Panc1 (cell line): ENCODE measurements around the gene SLC19A1. TPM values are rescaled to one million over a fixed set of nuclear protein-coding genes. Genes with fewer than 3 reads are reported as not detected.

Experiments used
- ATAC-seq: fragments of 200-7000 bp; cut with Tn5 transposase; 2 replicates; pipeline ENCODE4 v1.9.1; 2020; ENCODE audit warnings: mild to moderate bottlenecking, moderate library complexity
- BruUV-seq: library from RNA; stranded (reverse); fragments of 400-500 nt; replicated peaks from 2 replicates; lab custom pipeline; 2021; lab: Mats Ljungman, UMichigan
- CTCF ChIA-PET: fragments of 300-600 bp; sonication (Branson Sonifier 250); formaldehyde crosslinking; loops from one replicate; lab custom pipeline; 2022; ENCODE audit warnings: antibody characterized with exemption; lab: Charles Lee
- POLR2A ChIA-PET: fragments of 300-600 bp; sonication (Branson Sonifier 250); formaldehyde crosslinking; loops from one replicate; lab custom pipeline; 2022; ENCODE audit warnings: antibody characterized with exemption; lab: Charles Lee
- DNase-seq: peaks from one replicate; pipeline ENCODE4 v3.0.0-alpha.2; 2010; ENCODE audit warnings: low read depth, low spot score
- H3K27ac ChIP-seq: 2 replicates; pipeline ENCODE4 v1.5.1; 2011; ENCODE audit warnings: mild to moderate bottlenecking, low read length, inconsistent platforms
- H3K27me3 ChIP-seq: fragments of 200-500 bp; sonication (Bioruptor generic); 2 replicates; pipeline ENCODE4 v1.6.0; 2014; ENCODE audit warnings: low read length, inconsistent platforms; ENCODE audit not compliant: control insufficient read depth, insufficient read depth
- H3K36me3 ChIP-seq: fragments of 200-500 bp; sonication (Bioruptor generic); 2 replicates; pipeline ENCODE4 v1.5.1; 2014; ENCODE audit warnings: inconsistent platforms, mild to moderate bottlenecking, low read length, moderate library complexity; ENCODE audit not compliant: control insufficient read depth, insufficient read depth
- H3K4me1 ChIP-seq: 2 replicates; pipeline ENCODE4 v1.5.1; 2011; ENCODE audit warnings: inconsistent platforms, mild to moderate bottlenecking, low read length, moderate library complexity; ENCODE audit not compliant: control insufficient read depth, insufficient read depth
- H3K4me3 ChIP-seq, 2 experiments: 2 replicates each; pipeline ENCODE4 v1.5.1; 2011 to 2012; ENCODE audit warnings: low read depth in 2 of 2, low read length in 2 of 2, mild to moderate bottlenecking in 2 of 2, inconsistent platforms in 1 of 2, moderate library complexity in 1 of 2
- H3K9me3 ChIP-seq: fragments of 200-500 bp; sonication (Bioruptor generic); 2 replicates; pipeline ENCODE4 v1.5.1; 2014; ENCODE audit warnings: low read depth, mild to moderate bottlenecking, inconsistent platforms, low read length, moderate library complexity; ENCODE audit not compliant: control insufficient read depth, insufficient read depth
- POLR2AphosphoS5 ChIP-seq: IDR thresholded peaks from 2 replicates; pipeline ENCODE4 v1.6.1; 2012; ENCODE audit warnings: mild to moderate bottlenecking, low read depth, low read length, moderate library complexity
- SIN3A ChIP-seq: IDR thresholded peaks from 2 replicates; pipeline ENCODE4 v1.6.1; 2012; ENCODE audit warnings: low read depth, mild to moderate bottlenecking, low read length, moderate library complexity, borderline replicate concordance; ENCODE audit not compliant: insufficient read depth
- TCF7L2 ChIP-seq: IDR thresholded peaks from 2 replicates; pipeline ENCODE4 v1.6.1; 2011; ENCODE audit warnings: mild to moderate bottlenecking, low read depth, low read length, inconsistent platforms
- in situ Hi-C: cut with HindIII; loops from 2 replicates; pipeline ENCODE4 v1.10.0; 2016; ENCODE audit warnings: low sequenced_read_pairs, low pct_unique_long_range_greater_than_20kb
- intact Hi-C: fragments of 100-400 bp; cut with micrococcal nuclease; formaldehyde crosslinking; loops from one replicate; pipeline ENCODE4 v1.10.0; 2022; ENCODE audit not compliant: unreplicated experiment
- total RNA-seq: library from RNA; stranded (reverse); gene quantifications from one replicate; pipeline ENCODE4 v1.2.1, GENCODE V29; 2021; ENCODE audit not compliant: unreplicated experiment
- TF ChIP-seq, protein P1 (sequence below), 2 experiments: IDR thresholded peaks; 2 replicates each; pipeline ENCODE4 v1.6.1; 2011 to 2012; ENCODE audit warnings: low read depth in 2 of 2, control low read depth in 1 of 2, low read length in 1 of 2, mild to moderate bottlenecking in 1 of 2, moderate library complexity in 1 of 2; ENCODE audit not compliant: insufficient read depth in 1 of 2
- TF ChIP-seq, protein P2 (sequence below): fragments of 450-650 bp; IDR thresholded peaks from 2 replicates; pipeline ENCODE4 v1.5.1; 2017; ENCODE audit warnings: mild to moderate bottlenecking

The SLC19A1 gene
- total RNA-seq, 1 experiment from 2014 or later, result 24.5 TPM

DNA sequence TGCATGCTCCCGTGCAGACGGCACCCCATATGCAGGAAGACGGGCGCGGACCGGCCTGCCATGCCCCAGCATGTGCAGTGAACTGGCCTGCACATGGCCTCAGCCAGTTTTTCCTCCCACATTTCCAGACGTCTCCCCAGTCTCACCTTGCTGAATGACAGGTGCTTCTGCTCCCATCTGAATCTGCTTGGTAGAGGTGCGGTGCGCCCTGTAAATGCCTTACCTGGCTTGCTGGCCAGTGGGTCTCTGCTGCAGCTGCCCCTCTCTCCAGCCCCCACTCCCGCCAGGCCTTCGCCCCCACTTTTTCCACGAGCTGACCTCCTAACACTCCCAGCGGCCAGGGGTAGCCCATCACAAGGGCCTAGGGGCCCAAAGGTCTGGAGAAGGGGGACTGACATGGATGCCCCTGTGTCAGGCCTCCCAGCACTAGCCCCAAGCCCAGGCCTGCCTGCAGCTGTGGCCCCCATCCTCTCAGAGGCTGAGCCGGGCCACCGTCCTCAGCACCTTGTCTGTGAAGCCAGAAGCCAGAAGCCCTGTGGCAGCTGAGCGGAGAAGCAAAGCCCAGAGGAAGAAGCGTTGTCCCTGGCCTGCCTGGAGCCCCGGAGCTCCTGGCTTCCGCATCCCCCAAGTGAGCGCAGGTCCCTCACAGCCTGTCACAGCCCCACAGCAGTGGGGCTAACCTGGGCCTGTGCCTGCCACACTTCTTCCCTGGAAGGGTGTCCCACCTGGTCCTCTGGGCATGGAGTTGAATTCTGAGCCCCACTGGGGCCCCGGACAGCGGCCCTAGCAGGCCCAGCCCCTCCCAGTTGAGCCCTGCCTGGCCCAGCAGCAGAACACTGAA lies 3.7 kb upstream of the SLC19A1 start:
- in situ Hi-C loops, result no loop called here

DNA sequence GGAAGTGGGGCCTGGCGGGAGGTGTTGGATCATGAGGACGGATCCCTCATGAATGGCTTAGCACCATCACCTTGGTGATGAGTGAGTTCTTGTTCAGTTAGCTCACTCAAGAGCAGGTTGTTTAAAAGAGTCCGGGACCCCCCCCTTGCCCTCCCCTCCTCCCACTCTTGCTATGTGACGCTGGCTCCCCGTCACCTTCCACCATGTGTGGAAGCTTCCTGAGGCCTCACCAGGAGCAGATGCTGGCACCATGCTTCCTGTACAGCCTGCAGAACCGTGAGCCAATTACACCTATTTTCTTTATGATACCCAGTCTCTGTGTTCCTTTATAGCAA lies 3.0 kb upstream of the SLC19A1 start:
- DNase-seq (no peak), ATAC-seq (no peak)
- in situ Hi-C loops, result no loop called here
- BruUV-seq, result no TSS peak
- no peaks in the 10 kb centered on the region for H3K27me3 ChIP-seq
- intact Hi-C loops, result no loop called here
- peaks cover 11% of the 10 kb centered on the region for H3K4me1 ChIP-seq
- no peak overlapping the region for H3K27ac ChIP-seq
- peaks cover 3% of the 10 kb centered on the region; the same call in 1 of the 2 replicates for H3K36me3 ChIP-seq
- H3K9me3 ChIP-seq, result no peaks in the 10 kb centered on the region
- ChIA-PET POLR2A (no interaction called here), CTCF (no interaction called here)
- TF ChIP-seq POLR2AphosphoS5, result no peak
- TF ChIP-seq TCF7L2, result no peak
- no peak for TF ChIP-seq SIN3A
- TF ChIP-seq, protein P1, sequence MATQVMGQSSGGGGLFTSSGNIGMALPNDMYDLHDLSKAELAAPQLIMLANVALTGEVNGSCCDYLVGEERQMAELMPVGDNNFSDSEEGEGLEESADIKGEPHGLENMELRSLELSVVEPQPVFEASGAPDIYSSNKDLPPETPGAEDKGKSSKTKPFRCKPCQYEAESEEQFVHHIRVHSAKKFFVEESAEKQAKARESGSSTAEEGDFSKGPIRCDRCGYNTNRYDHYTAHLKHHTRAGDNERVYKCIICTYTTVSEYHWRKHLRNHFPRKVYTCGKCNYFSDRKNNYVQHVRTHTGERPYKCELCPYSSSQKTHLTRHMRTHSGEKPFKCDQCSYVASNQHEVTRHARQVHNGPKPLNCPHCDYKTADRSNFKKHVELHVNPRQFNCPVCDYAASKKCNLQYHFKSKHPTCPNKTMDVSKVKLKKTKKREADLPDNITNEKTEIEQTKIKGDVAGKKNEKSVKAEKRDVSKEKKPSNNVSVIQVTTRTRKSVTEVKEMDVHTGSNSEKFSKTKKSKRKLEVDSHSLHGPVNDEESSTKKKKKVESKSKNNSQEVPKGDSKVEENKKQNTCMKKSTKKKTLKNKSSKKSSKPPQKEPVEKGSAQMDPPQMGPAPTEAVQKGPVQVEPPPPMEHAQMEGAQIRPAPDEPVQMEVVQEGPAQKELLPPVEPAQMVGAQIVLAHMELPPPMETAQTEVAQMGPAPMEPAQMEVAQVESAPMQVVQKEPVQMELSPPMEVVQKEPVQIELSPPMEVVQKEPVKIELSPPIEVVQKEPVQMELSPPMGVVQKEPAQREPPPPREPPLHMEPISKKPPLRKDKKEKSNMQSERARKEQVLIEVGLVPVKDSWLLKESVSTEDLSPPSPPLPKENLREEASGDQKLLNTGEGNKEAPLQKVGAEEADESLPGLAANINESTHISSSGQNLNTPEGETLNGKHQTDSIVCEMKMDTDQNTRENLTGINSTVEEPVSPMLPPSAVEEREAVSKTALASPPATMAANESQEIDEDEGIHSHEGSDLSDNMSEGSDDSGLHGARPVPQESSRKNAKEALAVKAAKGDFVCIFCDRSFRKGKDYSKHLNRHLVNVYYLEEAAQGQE (IDR thresholded peaks at IDR 0.05; ENCODE audit: insufficient read depth in 1 of 2, low read depth in 2 of 2, low read length in 1 of 2), result no peak
- TF ChIP-seq, protein P2, sequence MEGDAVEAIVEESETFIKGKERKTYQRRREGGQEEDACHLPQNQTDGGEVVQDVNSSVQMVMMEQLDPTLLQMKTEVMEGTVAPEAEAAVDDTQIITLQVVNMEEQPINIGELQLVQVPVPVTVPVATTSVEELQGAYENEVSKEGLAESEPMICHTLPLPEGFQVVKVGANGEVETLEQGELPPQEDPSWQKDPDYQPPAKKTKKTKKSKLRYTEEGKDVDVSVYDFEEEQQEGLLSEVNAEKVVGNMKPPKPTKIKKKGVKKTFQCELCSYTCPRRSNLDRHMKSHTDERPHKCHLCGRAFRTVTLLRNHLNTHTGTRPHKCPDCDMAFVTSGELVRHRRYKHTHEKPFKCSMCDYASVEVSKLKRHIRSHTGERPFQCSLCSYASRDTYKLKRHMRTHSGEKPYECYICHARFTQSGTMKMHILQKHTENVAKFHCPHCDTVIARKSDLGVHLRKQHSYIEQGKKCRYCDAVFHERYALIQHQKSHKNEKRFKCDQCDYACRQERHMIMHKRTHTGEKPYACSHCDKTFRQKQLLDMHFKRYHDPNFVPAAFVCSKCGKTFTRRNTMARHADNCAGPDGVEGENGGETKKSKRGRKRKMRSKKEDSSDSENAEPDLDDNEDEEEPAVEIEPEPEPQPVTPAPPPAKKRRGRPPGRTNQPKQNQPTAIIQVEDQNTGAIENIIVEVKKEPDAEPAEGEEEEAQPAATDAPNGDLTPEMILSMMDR, result no peak
- no peak overlapping the region for H3K4me3 ChIP-seq

More for the DNA sequence above, 3.7 kb upstream of the SLC19A1 start:
- Histone ChIP-seq H3K4me1 (peaks cover 10% of the 10 kb centered on the region), H3K4me3 (no peak overlapping the region), H3K27ac (no peak overlapping the region), H3K9me3 (no peaks in the 10 kb centered on the region), H3K36me3 (peaks cover 3% of the 10 kb centered on the region; the same call in 1 of the 2 replicates), H3K27me3 (no peaks in the 10 kb centered on the region)
- POLR2A ChIA-PET, result no interaction called here
- no TSS peak for BruUV-seq
- CTCF ChIA-PET, result no interaction called here
- no peak for ATAC-seq
- intact Hi-C loops, result no loop called here
- TF ChIP-seq TCF7L2 (no peak), SIN3A (no peak), POLR2AphosphoS5 (no peak)
- TF ChIP-seq, protein P2, result no peak
- TF ChIP-seq, protein P1 (IDR thresholded peaks at IDR 0.05; ENCODE audit: insufficient read depth in 1 of 2, low read depth in 2 of 2, low read length in 1 of 2), result no peak
- DNase-seq, result no peak
